A673 (cell line): ENCODE results near the gene A3GALT2.

Source experiments
- EZH2 ChIP-seq: fragments of 200-600 bp; sonication (generic); IDR thresholded peaks from 2 replicates; pipeline ENCODE4 v1.6.1; 2017; ENCODE audit warnings: borderline replicate concordance, low read depth, mild to moderate bottlenecking, mixed read lengths, antibody characterized with exemption, low read length; ENCODE audit not compliant: poor library complexity, severe bottlenecking
- TF ChIP-seq, protein P1 (sequence below): fragments of 300-800, 200-600 bp; sonication (generic); conservative IDR thresholded peaks from 2 replicates; pipeline ENCODE4 v1.5.1; 2017; ENCODE audit warnings: low read depth, mild to moderate bottlenecking, antibody characterized with exemption, low read length, moderate library complexity, mixed read lengths

DNA sequence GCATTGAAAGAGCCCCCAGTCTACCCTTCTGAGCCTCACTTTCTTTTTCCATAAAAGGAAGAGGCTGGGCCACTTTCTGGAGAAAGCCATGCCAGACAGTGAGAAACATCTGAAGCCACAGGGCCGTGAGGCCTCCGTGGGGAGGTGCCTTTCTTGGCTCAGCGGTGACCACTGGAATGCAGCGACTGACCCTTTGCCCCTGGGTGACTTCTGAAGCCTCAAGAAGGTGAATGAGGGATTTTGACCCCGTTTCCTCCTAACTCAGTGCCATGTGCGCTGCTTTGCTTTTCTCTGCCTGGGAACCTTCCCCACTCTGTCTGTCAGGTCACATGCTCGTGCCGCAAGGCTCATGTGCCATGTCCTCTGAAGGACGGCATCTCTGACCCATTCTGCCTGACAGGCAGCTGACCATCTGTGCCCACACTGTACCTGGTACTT lies 44.7 kb upstream of the A3GALT2 start:
- TF ChIP-seq EZH2 = no peak
- TF ChIP-seq, protein P1, sequence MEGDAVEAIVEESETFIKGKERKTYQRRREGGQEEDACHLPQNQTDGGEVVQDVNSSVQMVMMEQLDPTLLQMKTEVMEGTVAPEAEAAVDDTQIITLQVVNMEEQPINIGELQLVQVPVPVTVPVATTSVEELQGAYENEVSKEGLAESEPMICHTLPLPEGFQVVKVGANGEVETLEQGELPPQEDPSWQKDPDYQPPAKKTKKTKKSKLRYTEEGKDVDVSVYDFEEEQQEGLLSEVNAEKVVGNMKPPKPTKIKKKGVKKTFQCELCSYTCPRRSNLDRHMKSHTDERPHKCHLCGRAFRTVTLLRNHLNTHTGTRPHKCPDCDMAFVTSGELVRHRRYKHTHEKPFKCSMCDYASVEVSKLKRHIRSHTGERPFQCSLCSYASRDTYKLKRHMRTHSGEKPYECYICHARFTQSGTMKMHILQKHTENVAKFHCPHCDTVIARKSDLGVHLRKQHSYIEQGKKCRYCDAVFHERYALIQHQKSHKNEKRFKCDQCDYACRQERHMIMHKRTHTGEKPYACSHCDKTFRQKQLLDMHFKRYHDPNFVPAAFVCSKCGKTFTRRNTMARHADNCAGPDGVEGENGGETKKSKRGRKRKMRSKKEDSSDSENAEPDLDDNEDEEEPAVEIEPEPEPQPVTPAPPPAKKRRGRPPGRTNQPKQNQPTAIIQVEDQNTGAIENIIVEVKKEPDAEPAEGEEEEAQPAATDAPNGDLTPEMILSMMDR = no peak
